HG03095 (cell line): ENCODE results near the gene ZNF575.

ENCODE experiments used
- ATAC-seq: cut with Tn5 transposase; IDR thresholded peaks from one replicate; pipeline ENCODE4 v1.9.1; 2021; ENCODE audit warnings: moderate library complexity; ENCODE audit not compliant: unreplicated experiment

ZNF575 gene

DNA sequence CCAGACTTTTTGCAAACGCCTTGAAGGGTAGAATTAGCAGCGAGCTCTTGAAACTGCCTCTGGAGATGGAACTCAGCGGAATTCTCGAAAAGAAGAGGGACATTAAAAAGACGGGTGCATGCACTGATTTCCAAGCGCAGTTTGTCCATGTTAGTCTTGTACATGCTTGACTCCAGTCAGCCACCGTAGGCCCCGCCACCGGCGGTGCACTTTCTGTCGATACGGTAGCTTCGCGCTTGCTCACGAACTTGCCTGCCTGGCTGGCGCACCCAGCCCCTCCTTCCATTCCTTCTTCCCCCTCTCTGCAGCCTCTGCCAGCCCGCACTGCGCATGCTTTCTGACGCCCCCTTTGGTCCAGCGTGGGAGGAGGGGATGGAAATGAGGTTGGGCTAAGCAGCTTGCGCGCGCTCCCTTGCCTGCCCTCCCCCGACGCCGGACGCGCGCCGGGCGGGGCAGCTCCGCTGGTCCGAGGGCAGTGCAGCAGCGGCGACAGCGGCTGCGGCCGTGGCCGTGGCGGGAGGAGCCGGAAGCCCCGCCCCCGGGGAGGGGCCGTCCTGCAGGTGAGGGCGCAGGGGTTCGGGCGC is at the start of gene ZNF575:
ZNF575 (plus strand) TSS at position 227 of the 584 bp plus-strand sequence. CDS start 1,235 bp downstream, outside the sequence.
- ATAC-seq, result peak; percentile 46

DNA sequence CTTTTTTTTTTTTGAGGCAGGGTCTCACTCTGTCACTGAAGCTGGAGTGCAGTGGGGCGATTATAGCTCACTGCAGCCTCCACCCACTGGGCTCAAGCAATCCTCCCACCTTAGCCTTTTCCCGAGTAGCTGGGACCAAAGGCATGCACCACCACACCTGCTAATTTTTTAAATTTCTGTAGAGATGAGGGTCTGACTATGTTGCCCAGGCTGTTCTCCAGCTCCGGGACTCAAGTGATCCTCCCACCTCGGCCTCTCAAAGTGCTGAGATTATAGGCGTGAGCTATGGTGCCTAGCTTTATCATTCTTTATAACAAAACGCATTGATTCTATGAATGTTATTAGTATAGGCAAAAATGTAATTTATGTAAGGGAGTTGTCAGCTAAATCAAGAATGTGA is 49.7 kb upstream of the ZNF575 start:
- ATAC-seq, result no peak

DNA sequence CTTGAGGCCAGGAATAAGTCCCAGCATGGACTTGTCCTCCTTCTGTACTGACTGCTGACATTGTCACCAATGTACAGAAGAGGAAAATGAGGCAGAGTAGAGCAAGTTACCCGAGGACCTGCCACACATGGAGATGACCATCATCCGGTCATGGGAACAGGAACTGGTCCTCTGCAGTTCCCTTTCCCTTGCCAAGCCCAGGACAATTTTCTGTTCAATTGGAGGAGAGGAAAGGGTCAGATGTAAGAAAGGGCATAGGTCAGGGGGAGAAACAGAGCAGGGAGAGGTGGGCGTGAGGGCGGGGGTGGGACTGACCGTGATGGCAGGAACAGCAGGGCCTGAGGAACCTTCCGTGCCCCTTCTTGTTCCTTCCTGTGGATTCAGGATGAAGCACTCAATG is 47.0 kb upstream of the ZNF575 start:
- ATAC-seq, result no peak

- ATAC-seq, result no peak
Observed at GRCh38 chr19:43486412-43486811, 46.6 kb upstream of the ZNF575 start.

GRCh38 chr19:43488179-43488578 is 44.8 kb upstream of the ZNF575 start:
- no peak for ATAC-seq

DNA sequence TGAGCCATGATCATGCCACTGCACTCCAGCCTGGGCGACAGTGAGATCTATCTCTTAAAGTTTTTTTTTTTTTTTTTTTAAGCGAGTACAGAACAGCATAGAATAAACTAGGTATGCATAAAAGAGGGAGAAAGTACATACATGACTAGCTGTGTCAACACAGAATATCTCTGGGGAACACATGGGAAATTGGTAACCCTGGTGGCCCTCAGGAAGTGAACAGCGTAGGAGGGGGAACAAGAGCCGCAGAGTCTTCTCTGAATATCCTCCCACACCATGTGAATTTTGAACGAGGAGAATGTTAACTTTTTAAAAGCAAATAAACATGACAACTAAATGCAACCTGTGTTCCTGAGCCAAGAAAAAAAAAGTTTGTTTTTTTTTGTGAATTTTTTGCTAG is 43.7 kb upstream of the ZNF575 start:
- ATAC-seq, result no peak

DNA sequence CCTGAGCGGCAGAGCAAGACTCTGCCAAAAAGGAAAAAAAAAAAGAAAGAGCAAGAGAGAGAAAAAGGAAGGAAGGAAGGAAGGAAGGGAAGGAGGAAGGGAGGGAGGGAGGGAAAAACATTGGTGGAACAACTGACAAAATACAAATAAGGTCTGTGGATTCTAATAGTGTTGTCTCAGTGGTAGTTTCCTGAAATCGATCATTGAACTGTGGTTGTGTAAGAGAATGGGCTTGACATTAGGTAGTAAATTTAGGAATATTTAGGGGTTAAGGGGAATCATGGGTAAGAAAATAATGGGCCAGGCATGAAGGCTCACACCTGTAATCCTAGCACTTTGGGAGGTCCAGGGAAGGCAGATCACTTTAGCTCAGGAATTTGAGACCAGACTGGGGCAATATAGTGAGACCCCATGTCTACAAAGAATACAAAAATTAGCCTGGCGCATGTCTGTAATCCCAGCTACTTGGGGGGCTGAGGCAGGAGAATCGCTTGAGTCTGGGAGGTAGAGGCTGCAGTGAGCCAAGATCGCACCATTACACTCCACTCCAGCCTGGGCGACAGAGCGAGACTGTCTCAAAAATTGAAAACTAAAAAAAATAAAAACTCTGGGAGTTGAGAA is 42.9 kb upstream of the ZNF575 start:
- ATAC-seq, result no peak

DNA sequence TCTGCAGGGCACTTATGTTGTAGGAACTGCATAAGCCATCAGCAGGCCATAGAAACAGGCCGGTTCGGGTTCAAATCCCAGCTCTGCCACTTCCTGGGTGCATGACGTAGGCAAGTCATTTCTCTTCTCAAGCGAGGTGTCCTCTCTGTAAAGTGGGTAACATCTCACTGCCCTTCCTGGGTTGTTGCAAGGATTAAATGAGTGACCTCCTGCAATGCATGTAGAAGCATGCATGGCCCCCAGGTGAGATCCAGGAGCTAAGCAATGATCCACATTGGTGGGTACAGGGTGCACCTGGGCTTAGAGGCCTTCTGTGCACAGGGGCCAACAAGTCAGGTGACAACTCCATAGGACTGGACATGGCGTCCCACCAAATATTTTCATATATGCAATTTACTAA is 42.2 kb upstream of the ZNF575 start:
- no peak for ATAC-seq

DNA sequence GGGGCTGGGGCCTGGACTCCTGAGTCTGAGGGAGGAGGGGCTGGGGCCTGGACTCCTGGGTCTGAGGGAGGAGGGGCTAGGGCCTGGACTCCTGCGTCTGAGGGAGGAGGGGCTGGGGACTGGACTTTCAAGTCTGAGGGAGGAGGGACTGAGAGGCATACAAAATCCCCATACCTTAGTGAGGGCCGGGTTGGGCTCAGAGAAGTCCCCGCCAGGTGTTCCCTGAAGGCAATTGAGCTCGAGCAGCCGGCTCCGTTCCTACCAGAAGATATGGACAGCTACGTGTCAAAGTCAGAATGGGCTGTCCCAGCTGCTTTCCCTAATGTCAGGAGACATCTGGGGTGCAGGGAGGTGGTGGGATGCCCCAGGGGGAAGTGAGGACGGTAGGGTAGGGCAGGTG is 37.9 kb upstream of the ZNF575 start:
- ATAC-seq, result no peak

GRCh38 chr19:43496960-43497359 is 36.0 kb upstream of the ZNF575 start:
- no peak for ATAC-seq

- ATAC-seq, result no peak
Observed at GRCh38 chr19:43498233-43498842, 34.6 kb upstream of the ZNF575 start.

- ATAC-seq, result no peak
Observed at GRCh38 chr19:43499042-43499441, 33.9 kb upstream of the ZNF575 start.

GRCh38 chr19:43501661-43502418 is 31.1 kb upstream of the ZNF575 start:
- no peak for ATAC-seq

- no peak for ATAC-seq
Observed at GRCh38 chr19:43502419-43502976, 30.5 kb upstream of the ZNF575 start.

- peak; percentile 72 for ATAC-seq
Observed at GRCh38 chr19:43503501-43504425, 29.2 kb upstream of the ZNF575 start.

DNA sequence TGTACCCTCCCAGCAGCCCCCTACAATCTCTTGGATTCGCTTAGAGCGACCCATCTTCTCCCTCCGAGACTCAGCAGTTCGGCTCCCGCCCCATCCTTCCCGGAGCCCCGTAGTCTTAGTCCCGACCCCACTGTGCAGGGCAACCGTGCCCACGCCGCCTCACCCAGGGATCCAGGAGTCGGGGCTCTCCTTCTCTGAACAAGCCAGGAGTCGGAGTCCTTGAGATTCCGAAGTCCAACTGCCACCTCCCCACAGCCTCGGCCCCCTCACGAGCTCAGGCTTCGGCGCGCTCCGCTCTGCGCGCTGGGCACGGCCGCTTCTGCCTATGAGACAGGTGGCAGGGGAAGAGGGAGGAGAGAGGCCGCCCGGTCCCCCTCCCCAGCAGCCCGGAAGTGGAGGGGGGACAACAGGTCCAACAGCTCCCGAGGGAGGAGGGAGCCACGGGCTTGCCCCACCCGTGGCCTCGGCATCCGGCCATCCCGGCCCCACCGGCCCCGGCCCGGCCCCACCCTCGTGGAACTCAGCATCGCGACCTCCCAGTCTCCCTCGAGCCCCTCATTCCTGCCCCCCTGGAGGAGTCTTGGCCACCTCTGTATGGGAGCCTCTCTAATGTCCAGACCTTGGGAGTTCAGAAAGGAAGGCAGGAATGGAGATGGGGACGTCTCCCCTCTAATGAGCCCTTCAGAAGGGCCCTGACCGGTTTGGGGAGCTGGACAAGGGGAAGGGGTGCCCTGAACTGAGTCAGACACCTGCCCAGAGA is 28.4 kb upstream of the ZNF575 start, which contains the start of gene PHLDB3:
PHLDB3 (minus strand) TSS at position 321 of the 760 bp plus-strand sequence. CDS start 628 bp downstream, outside the sequence.
- ATAC-seq, result peak; percentile 12

DNA sequence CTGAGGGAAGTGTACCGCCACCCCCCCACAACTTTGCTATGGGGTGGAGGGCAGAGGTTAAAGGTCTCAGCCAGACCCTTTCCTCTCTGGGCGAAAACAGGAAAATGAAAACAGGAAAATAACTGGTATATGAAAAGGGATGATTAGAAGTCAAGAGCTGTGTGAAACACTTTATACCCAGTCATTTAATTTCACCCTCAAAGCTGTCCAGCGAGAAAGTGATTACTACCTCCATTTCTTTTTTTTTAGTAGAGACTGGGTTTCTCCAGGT is 27.9 kb upstream of the ZNF575 start:
- ATAC-seq, result no peak

- no peak for ATAC-seq
Observed at GRCh38 chr19:43505941-43506340, 27.0 kb upstream of the ZNF575 start.

DNA sequence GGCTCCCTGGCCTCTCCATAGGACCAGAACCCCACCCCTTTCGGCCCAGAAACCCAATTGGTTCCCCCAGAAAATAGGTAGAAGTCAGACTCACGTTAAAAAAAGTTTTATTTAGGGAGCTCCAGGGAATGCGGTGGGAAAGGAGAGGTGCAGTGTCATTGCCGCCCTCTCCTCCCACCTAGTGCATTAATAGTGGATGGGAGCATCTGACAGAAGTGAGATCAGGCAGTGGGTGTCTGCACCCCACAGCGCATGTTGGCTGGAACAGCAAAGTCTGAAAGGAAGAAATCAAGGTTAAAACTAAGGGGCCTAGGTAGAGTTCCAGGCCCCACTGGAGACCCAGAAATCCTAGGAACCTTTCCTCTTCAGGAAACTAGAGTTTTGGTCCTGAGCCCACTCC is 26.4 kb upstream of the ZNF575 start:
- no peak for ATAC-seq

- ATAC-seq, result no peak
Observed at GRCh38 chr19:43507880-43508279, 25.1 kb upstream of the ZNF575 start.
